Urinary bladder (tissue), 4 donors: ENCODE results near the gene FAM78B. TPM values are rescaled to one million over a fixed set of nuclear protein-coding genes. Genes with fewer than 3 reads are reported as not detected.

Experiments used
- DNase-seq: peaks from one replicate; pipeline ENCODE4 v3.0.0-alpha.2; 2015; ENCODE audit errors: extremely low spot score
- H3K27ac ChIP-seq: one replicate; pipeline ENCODE4 v1.5.1; 2013; ENCODE audit warnings: low read depth, mild to moderate bottlenecking, moderate library complexity
- H3K36me3 ChIP-seq: one replicate; pipeline ENCODE4 v1.6.1; 2013; ENCODE audit warnings: mild to moderate bottlenecking, moderate library complexity; ENCODE audit not compliant: insufficient read depth
- H3K4me1 ChIP-seq: one replicate; pipeline ENCODE4 v1.6.1; 2013; ENCODE audit warnings: mild to moderate bottlenecking, moderate library complexity; ENCODE audit not compliant: insufficient read depth
- H3K4me3 ChIP-seq: one replicate; pipeline ENCODE4 v1.5.1; 2013; ENCODE audit warnings: low read depth, low read length
- WGBS: extraction: QIAGEN DNeasy Blood & Tissue Kit; methylation state at CpG from one replicate; pipeline ENCODE4 v1.1.7; 2013; 5-methylcytosine and 5-hydroxymethylcytosine counted together
- polyA plus RNA-seq: library from polyadenylated mRNA; stranded (reverse); fragments of 200-250 nt; gene quantifications from one replicate; pipeline ENCODE4 v1.2.3, GENCODE V29; 2013
- total RNA-seq: library from RNA; depleted of rRNA; stranded (reverse); fragments of >200 nt; gene quantifications from one replicate; pipeline ENCODE4 v1.2.3, GENCODE V29; 2014
- donor health status: healthy with polysubstance abuse.
- donor health status: healthy.

Gene FAM78B, protein sequence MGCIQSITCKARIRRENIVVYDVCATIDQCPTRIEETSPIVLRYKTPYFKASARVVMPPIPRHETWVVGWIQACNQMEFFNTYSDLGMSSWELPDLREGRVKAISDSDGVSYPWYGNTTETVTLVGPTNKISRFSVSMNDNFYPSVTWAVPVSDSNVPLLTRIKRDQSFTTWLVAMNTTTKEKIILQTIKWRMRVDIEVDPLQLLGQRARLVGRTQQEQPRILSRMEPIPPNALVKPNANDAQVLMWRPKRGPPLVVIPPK
- total RNA-seq, result 1.1 TPM
- polyA plus RNA-seq, result 1.4 TPM

DNA sequence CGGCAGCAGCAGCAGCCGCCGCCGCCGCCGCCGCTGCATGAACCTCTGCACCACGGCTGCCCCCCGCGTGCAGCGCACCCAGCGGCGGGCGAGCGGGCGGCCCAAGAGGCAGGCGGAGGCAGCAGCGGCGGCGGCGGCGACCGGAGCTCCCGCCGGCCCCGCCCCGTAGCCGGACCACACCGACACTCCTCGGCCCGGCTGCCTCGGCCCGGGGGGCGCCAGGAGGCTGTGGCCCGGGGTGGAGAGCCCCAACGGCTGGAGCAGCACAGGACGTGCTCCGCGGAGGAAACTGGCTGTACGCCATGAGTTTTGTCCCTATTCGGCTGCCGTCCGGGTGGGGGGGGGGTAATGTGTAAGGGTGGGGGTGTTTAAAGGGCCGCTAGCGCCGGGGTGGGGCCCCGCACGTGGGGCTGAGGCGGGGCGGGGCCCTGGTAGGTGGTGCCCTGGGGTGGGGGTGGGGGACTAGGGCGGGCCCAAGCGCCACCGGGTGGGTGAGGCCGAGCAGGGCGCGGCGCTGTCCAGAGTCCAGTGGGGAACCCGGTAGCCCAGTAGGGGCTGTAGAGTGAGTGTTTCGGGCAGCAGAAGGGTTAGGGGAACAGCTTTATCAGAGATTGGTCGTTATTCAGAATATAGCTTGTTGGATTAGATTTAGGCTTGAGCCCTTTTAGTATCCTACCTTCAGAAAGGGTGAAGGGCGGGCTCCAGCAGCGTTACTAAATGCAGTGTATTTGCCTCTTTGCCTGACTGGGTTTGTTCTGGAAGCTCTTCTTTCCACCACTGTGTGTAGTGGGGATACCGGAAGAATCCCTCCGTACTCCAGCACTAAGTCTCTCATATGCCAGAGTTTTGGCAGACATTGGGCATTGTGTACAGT lies at the start of gene FAM78B:
TSS of gene FAM78B (minus strand) at position 304 of the 874 bp plus-strand sequence. CDS start 753 bp downstream, outside the sequence.
- WGBS, result under 1% methylated on average over 60 of the region's 64 CpGs
- Histone ChIP-seq H3K36me3 (no peaks in the 10 kb centered on the region), H3K4me1 (no peaks in the 10 kb centered on the region), H3K4me3 (peak within 1 kb of the TSS; percentile 81), H3K27ac (no peak within 1 kb of the TSS)
- DNase-seq, result no peak

DNA sequence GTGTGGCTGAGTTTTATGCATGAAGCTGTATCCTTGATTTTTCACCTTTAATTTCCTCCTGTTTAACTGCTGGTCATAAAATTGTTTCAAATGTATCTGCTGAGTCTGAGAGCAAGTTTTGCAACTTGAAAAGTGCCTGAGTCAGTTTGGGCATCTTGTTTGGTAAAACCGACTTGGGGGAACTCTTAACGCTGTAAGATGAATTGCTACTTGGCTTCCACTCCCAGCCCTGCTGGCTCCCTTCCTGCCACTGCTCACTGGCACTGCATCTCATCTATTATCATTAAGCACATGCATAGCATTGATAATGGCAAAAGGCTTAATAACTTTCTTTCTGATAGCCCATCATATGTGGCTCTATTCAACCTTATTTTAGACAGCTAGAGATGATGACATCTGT lies 35.7 kb upstream of the FAM78B start:
- no peak for DNase-seq
- Histone ChIP-seq H3K4me1 (no peaks in the 10 kb centered on the region), H3K27ac (no peak overlapping the region), H3K4me3 (no peak overlapping the region), H3K36me3 (no peaks in the 10 kb centered on the region)
- 76% methylated on average over 2 of the region's 2 CpGs for WGBS

DNA sequence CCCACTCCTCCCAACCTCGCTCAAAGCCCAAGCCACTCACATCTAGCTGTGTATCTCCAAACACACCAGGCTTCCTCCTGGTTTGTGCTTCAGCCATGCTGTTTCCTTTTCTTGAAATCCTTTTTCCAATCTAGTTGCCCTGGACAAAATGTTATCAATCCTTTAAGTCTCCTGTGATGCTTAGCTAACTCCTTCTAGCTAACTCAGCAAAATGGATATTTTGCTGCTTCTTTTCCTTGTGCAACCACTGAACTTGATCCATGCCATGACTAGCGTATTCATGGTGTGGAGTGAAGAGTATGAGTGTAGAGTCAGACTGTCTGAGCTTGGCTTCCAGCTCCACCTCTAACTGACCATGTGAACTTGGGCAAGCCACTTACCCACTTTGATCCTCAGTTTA lies 33.9 kb upstream of the FAM78B start:
- 74% methylated on average over 2 of the region's 2 CpGs for WGBS
- H3K4me1 ChIP-seq, result no peaks in the 10 kb centered on the region
- no peak for DNase-seq

GRCh38 chr1:166197597-166197996 lies 30.8 kb upstream of the FAM78B start:
- WGBS, result 25% methylated on average over 1 of the region's 1 CpG
- no peak for DNase-seq
- Histone ChIP-seq H3K27ac (no peak overlapping the region), H3K4me1 (no peaks in the 10 kb centered on the region), H3K4me3 (no peak overlapping the region), H3K36me3 (no peaks in the 10 kb centered on the region)

More for the DNA sequence above, 33.9 kb upstream of the FAM78B start:
- H3K27ac ChIP-seq, result no peak overlapping the region
- H3K36me3 ChIP-seq, result no peaks in the 10 kb centered on the region
- no peak overlapping the region for H3K4me3 ChIP-seq

DNA sequence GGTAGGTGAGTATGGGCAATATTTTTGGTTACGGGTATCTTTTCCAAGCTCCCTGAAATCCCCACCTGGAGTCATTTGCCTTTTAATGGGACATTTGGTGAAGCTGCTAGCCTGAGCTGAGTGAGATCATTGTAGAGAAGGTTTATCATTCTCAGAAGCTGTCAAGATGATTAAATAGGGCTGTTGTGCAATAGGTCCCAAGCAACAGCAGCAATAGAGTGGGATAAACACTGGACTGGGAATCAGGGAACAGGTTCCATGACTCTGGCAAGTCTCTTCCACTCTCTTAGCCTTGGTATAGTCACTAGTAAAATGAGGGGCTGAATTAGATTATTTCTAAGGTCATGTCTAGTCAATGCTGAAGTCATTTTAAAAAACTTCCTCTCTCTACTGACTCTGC lies 30.3 kb upstream of the FAM78B start:
- 48% methylated on average over 1 of the region's 1 CpG for WGBS
- H3K4me1 ChIP-seq, result no peaks in the 10 kb centered on the region
- H3K4me3 ChIP-seq, result no peak overlapping the region
- H3K36me3 ChIP-seq, result no peaks in the 10 kb centered on the region
- DNase-seq, result no peak
- H3K27ac ChIP-seq, result no peak overlapping the region

DNA sequence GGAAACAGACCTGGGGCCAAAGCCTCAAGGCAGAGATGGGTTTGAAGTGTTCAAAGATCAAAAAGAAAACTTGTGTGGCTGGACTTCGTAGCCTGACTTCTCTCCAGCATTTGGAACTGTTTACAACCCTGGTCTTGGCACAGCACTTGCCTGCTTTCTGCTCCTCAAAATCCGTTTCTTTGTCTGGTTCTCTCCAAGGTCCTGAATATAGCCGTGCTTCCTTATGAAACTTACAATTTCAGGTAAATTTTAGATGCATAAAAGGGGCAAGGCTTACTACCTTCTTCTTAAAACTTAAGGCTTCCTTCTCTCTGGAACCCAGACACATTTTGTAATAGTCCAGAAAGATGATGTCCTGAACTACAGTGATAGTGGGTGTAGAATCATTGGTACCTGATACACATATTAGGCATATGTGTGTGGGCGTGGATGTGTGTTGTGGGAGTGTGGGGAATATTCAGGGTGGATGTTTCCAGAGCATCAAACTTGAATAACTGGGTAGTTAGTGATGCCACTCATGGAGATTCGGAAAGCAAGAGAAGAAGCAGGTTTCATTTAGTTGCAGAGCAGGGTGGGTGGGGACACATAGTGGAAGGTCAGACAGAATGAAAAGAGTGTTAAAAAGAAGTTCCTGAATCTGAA lies 26.4 kb upstream of the FAM78B start:
- no peak overlapping the region for H3K4me3 ChIP-seq
- H3K27ac ChIP-seq, result no peak overlapping the region
- no peak for DNase-seq
- WGBS, result 43% methylated on average over 5 of the region's 5 CpGs
- no peaks in the 10 kb centered on the region for H3K4me1 ChIP-seq
- no peaks in the 10 kb centered on the region for H3K36me3 ChIP-seq

DNA sequence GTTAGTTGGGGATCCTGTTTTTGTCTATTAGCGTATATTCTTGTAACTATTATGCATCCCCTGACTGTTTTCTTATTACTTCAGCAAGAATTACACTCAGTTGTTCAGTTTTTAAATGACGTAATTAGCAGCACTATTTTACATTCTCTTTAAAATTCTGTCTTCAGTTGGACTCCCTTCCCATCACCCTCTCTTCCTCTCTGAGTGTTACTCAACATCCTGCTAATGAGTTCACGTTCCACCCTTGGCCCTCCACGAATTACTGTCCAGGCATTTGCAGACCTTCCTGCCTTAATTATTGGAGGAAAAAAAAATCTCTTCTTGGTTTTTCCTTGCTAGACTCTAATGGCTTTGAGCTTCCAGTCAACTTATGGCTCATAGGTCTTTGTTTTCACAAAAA lies 23.6 kb upstream of the FAM78B start:
- WGBS, result 63% methylated on average over 4 of the region's 4 CpGs
- H3K36me3 ChIP-seq, result no peaks in the 10 kb centered on the region
- no peak for DNase-seq

GRCh38 chr1:166189126-166189525 lies 22.3 kb upstream of the FAM78B start:
- no peaks in the 10 kb centered on the region for H3K4me1 ChIP-seq
- no peaks in the 10 kb centered on the region for H3K36me3 ChIP-seq
- H3K27ac ChIP-seq, result no peak overlapping the region
- no peak overlapping the region for H3K4me3 ChIP-seq
- DNase-seq, result no peak
- WGBS, result 55% methylated on average over 2 of the region's 2 CpGs

More for the DNA sequence above, 23.6 kb upstream of the FAM78B start:
- Histone ChIP-seq H3K4me1 (no peaks in the 10 kb centered on the region), H3K4me3 (no peak overlapping the region), H3K27ac (no peak overlapping the region)

- Histone ChIP-seq H3K36me3 (no peaks in the 10 kb centered on the region), H3K4me1 (no peaks in the 10 kb centered on the region), H3K4me3 (no peak overlapping the region), H3K27ac (no peak overlapping the region)
- WGBS, result 76% methylated on average over 4 of the region's 4 CpGs
- DNase-seq, result no peak
Measured at GRCh38 chr1:166185526-166185925, 18.7 kb upstream of the FAM78B start.

GRCh38 chr1:166184897-166185296 lies 18.1 kb upstream of the FAM78B start:
- Histone ChIP-seq H3K4me1 (no peaks in the 10 kb centered on the region), H3K27ac (no peak overlapping the region), H3K36me3 (no peaks in the 10 kb centered on the region), H3K4me3 (no peak overlapping the region)
- no peak for DNase-seq
- 64% methylated on average over 6 of the region's 6 CpGs for WGBS

- H3K27ac ChIP-seq, result no peak overlapping the region
- H3K4me3 ChIP-seq, result no peak overlapping the region
- H3K4me1 ChIP-seq, result no peaks in the 10 kb centered on the region
- no peaks in the 10 kb centered on the region for H3K36me3 ChIP-seq
- DNase-seq, result no peak
- 68% methylated on average over 1 of the region's 1 CpG for WGBS
Measured at GRCh38 chr1:166184012-166184411, 17.2 kb upstream of the FAM78B start.

DNA sequence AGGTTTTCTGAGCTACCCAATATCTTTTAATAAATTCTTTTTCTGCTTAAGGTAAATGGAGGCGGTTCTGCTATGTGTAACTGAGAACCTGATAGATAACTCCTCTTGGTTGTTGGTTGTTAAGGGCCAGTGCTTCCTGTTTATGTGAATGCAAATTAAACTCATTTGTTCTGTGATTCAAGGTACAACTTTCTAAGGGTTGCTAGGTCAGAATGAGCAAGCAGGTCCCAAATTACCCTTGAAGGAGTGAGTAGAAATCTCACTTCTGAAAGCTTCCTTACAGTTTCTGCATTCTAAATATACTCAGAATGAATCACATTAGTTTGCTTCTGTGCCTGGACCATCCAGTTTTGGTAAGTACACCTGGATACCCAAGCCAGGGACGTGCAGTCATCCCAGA lies 15.5 kb upstream of the FAM78B start:
- WGBS, result 55% methylated on average over 2 of the region's 2 CpGs
- Histone ChIP-seq H3K36me3 (no peaks in the 10 kb centered on the region), H3K27ac (no peak overlapping the region), H3K4me3 (no peak overlapping the region), H3K4me1 (no peaks in the 10 kb centered on the region)
- no peak for DNase-seq

DNA sequence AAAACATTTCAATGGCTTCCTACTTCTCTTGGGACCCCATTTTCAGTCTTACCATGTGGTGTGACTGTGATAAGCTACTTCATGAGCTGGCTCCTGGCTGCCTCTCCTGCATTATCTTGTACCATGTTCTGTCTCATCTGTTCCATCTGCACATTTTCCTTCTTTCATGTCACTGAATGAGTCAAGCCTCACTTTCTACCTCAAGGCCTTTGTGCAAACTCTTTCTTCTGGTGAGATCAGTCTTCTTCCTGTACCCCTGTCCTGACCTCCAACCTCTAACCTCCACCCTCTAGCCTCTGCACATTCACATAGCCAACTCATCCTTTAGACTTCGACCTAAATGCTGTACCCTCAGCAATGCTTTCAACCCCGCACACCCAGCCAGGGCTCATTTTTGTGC lies 9.6 kb upstream of the FAM78B start:
- DNase-seq, result no peak
- Histone ChIP-seq H3K4me1 (no peaks in the 10 kb centered on the region), H3K4me3 (no peak overlapping the region), H3K27ac (no peak overlapping the region), H3K36me3 (no peaks in the 10 kb centered on the region)
- WGBS, result 86% methylated on average over 2 of the region's 2 CpGs

GRCh38 chr1:166175032-166175431 lies 8.2 kb upstream of the FAM78B start:
- Histone ChIP-seq H3K36me3 (no peaks in the 10 kb centered on the region), H3K4me1 (no peaks in the 10 kb centered on the region), H3K27ac (no peak overlapping the region), H3K4me3 (no peak overlapping the region)
- DNase-seq, result no peak
